ENCODE measurements around the gene MYL9.

Gene MYL9

GRCh38 chr20:36541768-36542488, 609 bp downstream of the MYL9 start:
- no peak overlapping the region for H3K4me3 Mint-ChIP-seq
- H3K4me1 Mint-ChIP-seq, result no peaks in the 10 kb centered on the region
- no peaks in the 10 kb centered on the region for H3K36me3 Mint-ChIP-seq
- no peak overlapping the region for H3K27ac Mint-ChIP-seq
- no peaks in the 10 kb centered on the region for H3K9me3 Mint-ChIP-seq
- H3K27me3 Mint-ChIP-seq, result no peaks in the 10 kb centered on the region

GRCh38 chr20:36542516-36543183, 1.3 kb downstream of the MYL9 start:
- Mint-ChIP-seq H3K27ac (no peak overlapping the region), H3K4me1 (no peaks in the 10 kb centered on the region), H3K9me3 (no peaks in the 10 kb centered on the region), H3K4me3 (no peak overlapping the region), H3K36me3 (no peaks in the 10 kb centered on the region), H3K27me3 (no peaks in the 10 kb centered on the region)

- Mint-ChIP-seq H3K9me3 (no peaks in the 10 kb centered on the region), H3K36me3 (no peaks in the 10 kb centered on the region), H3K27ac (no peak overlapping the region), H3K27me3 (no peaks in the 10 kb centered on the region), H3K4me3 (no peak overlapping the region), H3K4me1 (no peaks in the 10 kb centered on the region)
Measured at GRCh38 chr20:36543184-36544133, 2.1 kb downstream of the MYL9 start.

- Mint-ChIP-seq H3K9me3 (no peaks in the 10 kb centered on the region), H3K27me3 (no peaks in the 10 kb centered on the region), H3K27ac (no peak overlapping the region), H3K4me1 (no peaks in the 10 kb centered on the region), H3K4me3 (no peak overlapping the region), H3K36me3 (no peaks in the 10 kb centered on the region)
Measured at GRCh38 chr20:36544134-36545018, 3.1 kb downstream of the MYL9 start.

GRCh38 chr20:36546111-36546736, 4.9 kb downstream of the MYL9 start:
- Mint-ChIP-seq H3K27ac (no peak overlapping the region), H3K36me3 (no peaks in the 10 kb centered on the region), H3K9me3 (no peaks in the 10 kb centered on the region), H3K27me3 (no peaks in the 10 kb centered on the region), H3K4me1 (no peaks in the 10 kb centered on the region), H3K4me3 (no peak overlapping the region)

GRCh38 chr20:36547186-36548005, 6.1 kb downstream of the MYL9 start:
- Mint-ChIP-seq H3K27me3 (no peaks in the 10 kb centered on the region), H3K36me3 (no peaks in the 10 kb centered on the region), H3K9me3 (no peaks in the 10 kb centered on the region), H3K4me3 (no peak overlapping the region), H3K27ac (no peak overlapping the region), H3K4me1 (no peaks in the 10 kb centered on the region)

GRCh38 chr20:36548006-36548315, 6.6 kb downstream of the MYL9 start:
- Mint-ChIP-seq H3K4me3 (no peak overlapping the region), H3K9me3 (no peaks in the 10 kb centered on the region), H3K27ac (no peak overlapping the region), H3K27me3 (no peaks in the 10 kb centered on the region), H3K36me3 (no peaks in the 10 kb centered on the region), H3K4me1 (no peaks in the 10 kb centered on the region)

- H3K27ac Mint-ChIP-seq, result no peak overlapping the region
- H3K36me3 Mint-ChIP-seq, result no peaks in the 10 kb centered on the region
- H3K27me3 Mint-ChIP-seq, result no peaks in the 10 kb centered on the region
Measured at GRCh38 chr20:36548704-36549627, 7.6 kb downstream of the MYL9 start.

GRCh38 chr20:36549628-36549941, 8.3 kb downstream of the MYL9 start:
- H3K9me3 Mint-ChIP-seq, result no peaks in the 10 kb centered on the region
- no peaks in the 10 kb centered on the region for H3K36me3 Mint-ChIP-seq
- H3K4me1 Mint-ChIP-seq, result no peaks in the 10 kb centered on the region
- H3K27ac Mint-ChIP-seq, result no peak overlapping the region
- H3K27me3 Mint-ChIP-seq, result no peaks in the 10 kb centered on the region
- no peak overlapping the region for H3K4me3 Mint-ChIP-seq

More at GRCh38 chr20:36548704-36549627, 7.6 kb downstream of the MYL9 start:
- Mint-ChIP-seq H3K4me3 (no peak overlapping the region), H3K4me1 (no peaks in the 10 kb centered on the region), H3K9me3 (no peaks in the 10 kb centered on the region)

- Mint-ChIP-seq H3K9me3 (no peaks in the 10 kb centered on the region), H3K4me1 (peaks cover under 1% of the 10 kb centered on the region), H3K27ac (no peak overlapping the region), H3K4me3 (no peak overlapping the region), H3K27me3 (no peaks in the 10 kb centered on the region), H3K36me3 (no peaks in the 10 kb centered on the region)
Measured at GRCh38 chr20:36549942-36550789, 8.8 kb downstream of the MYL9 start.

- Mint-ChIP-seq H3K27me3 (no peaks in the 10 kb centered on the region), H3K27ac (no peak overlapping the region), H3K9me3 (no peaks in the 10 kb centered on the region), H3K4me3 (no peak overlapping the region), H3K36me3 (no peaks in the 10 kb centered on the region), H3K4me1 (peaks cover 4% of the 10 kb centered on the region)
Measured at GRCh38 chr20:36550790-36551299, 9.5 kb downstream of the MYL9 start.

- Mint-ChIP-seq H3K27ac (no peak overlapping the region), H3K27me3 (no peaks in the 10 kb centered on the region), H3K36me3 (no peaks in the 10 kb centered on the region), H3K9me3 (no peaks in the 10 kb centered on the region), H3K4me1 (peaks cover 12% of the 10 kb centered on the region), H3K4me3 (no peak overlapping the region)
Measured at GRCh38 chr20:36555248-36555647, 13.9 kb downstream of the MYL9 start.

- peaks cover 4% of the 10 kb centered on the region for H3K4me1 Mint-ChIP-seq
- H3K27ac Mint-ChIP-seq, result no peak overlapping the region
- peaks cover 2% of the 10 kb centered on the region for H3K36me3 Mint-ChIP-seq
- no peaks in the 10 kb centered on the region for H3K27me3 Mint-ChIP-seq
- H3K4me3 Mint-ChIP-seq, result no peak overlapping the region
- no peaks in the 10 kb centered on the region for H3K9me3 Mint-ChIP-seq
Measured at GRCh38 chr20:36562724-36563123, 21.4 kb downstream of the MYL9 start.
